ENCODE results near the gene PLSCR4. TPM values are rescaled to one million over a fixed set of nuclear protein-coding genes. Genes with fewer than 3 reads are reported as not detected.

The PLSCR4 gene
- total RNA-seq, 4 donors from 2014 or later: 16.4 to 37.3 (median 23.7) TPM

GRCh38 chr3:146218880-146219866, 31.7 kb downstream of the PLSCR4 start:
- H3K27me3 ChIP-seq: no peaks in the 10 kb centered on the region
- no peak for DNase-seq (ENCODE audit: low spot score in 2 of 2)

GRCh38 chr3:146217324-146217723, 33.6 kb downstream of the PLSCR4 start:
- peaks cover 12% of the 10 kb centered on the region for H3K36me3 ChIP-seq

More at GRCh38 chr3:146218880-146219866, 31.7 kb downstream of the PLSCR4 start:
- 70% methylated on average over 13 of the region's 13 CpGs for WGBS
- no peak overlapping the region for H3K4me3 ChIP-seq
- peaks cover 12% of the 10 kb centered on the region for H3K36me3 ChIP-seq
- H3K9me3 ChIP-seq: no peaks in the 10 kb centered on the region
- no peak overlapping the region for H3K27ac ChIP-seq
- TF ChIP-seq POLR2AphosphoS5 (IDR thresholded peaks at IDR 0.05): no peak
- TF ChIP-seq EP300 (IDR thresholded peaks at IDR 0.05): no peak
- no peak for TF ChIP-seq POLR2A (IDR thresholded peaks at IDR 0.05)
- peak; percentile 48 to 54 for TF ChIP-seq CTCF (IDR thresholded peaks at IDR 0.05)
- H3K4me1 ChIP-seq: no peaks in the 10 kb centered on the region

GRCh38 chr3:146214493-146214892, 36.4 kb downstream of the PLSCR4 start:
- no peaks in the 10 kb centered on the region for H3K27me3 ChIP-seq
- H3K9me3 ChIP-seq: no peaks in the 10 kb centered on the region
- WGBS: 90% methylated on average over 2 of the region's 2 CpGs
- no peaks in the 10 kb centered on the region for H3K4me1 ChIP-seq
- H3K4me3 ChIP-seq: no peak overlapping the region
- H3K36me3 ChIP-seq: peaks cover 11% of the 10 kb centered on the region
- no peak for DNase-seq (ENCODE audit: low spot score in 2 of 2)
- TF ChIP-seq POLR2AphosphoS5 (IDR thresholded peaks at IDR 0.05) (no peak), EP300 (IDR thresholded peaks at IDR 0.05) (no peak), POLR2A (IDR thresholded peaks at IDR 0.05) (no peak), CTCF (IDR thresholded peaks at IDR 0.05) (no peak)
- H3K27ac ChIP-seq: no peak overlapping the region

More at GRCh38 chr3:146217324-146217723, 33.6 kb downstream of the PLSCR4 start:
- 92% methylated on average over 2 of the region's 2 CpGs for WGBS
- no peak for DNase-seq (ENCODE audit: low spot score in 2 of 2)
- H3K9me3 ChIP-seq: no peaks in the 10 kb centered on the region
- H3K4me3 ChIP-seq: no peak overlapping the region
- no peaks in the 10 kb centered on the region for H3K27me3 ChIP-seq
- no peaks in the 10 kb centered on the region for H3K4me1 ChIP-seq
- H3K27ac ChIP-seq: no peak overlapping the region
- TF ChIP-seq EP300 (IDR thresholded peaks at IDR 0.05) (no peak), CTCF (IDR thresholded peaks at IDR 0.05) (no peak), POLR2AphosphoS5 (IDR thresholded peaks at IDR 0.05) (no peak), POLR2A (IDR thresholded peaks at IDR 0.05) (no peak)

- Histone ChIP-seq H3K4me1 (no peaks in the 10 kb centered on the region), H3K9me3 (no peaks in the 10 kb centered on the region), H3K36me3 (peaks cover 11% of the 10 kb centered on the region), H3K27me3 (no peaks in the 10 kb centered on the region), H3K27ac (no peak overlapping the region), H3K4me3 (no peak overlapping the region)
- no peak for DNase-seq (ENCODE audit: low spot score in 2 of 2)
- TF ChIP-seq EP300 (IDR thresholded peaks at IDR 0.05) (no peak), CTCF (IDR thresholded peaks at IDR 0.05) (no peak), POLR2A (IDR thresholded peaks at IDR 0.05) (no peak), POLR2AphosphoS5 (IDR thresholded peaks at IDR 0.05) (no peak)
These were observed 41.5 kb downstream of the PLSCR4 start for GRCh38 chr3:146209371-146209770.

- DNase-seq (ENCODE audit: low spot score in 2 of 2): no peak
- H3K27ac ChIP-seq: no peak overlapping the region
These were observed 47.1 kb downstream of the PLSCR4 start for GRCh38 chr3:146203776-146204175.

More at GRCh38 chr3:146203776-146204175, 47.1 kb downstream of the PLSCR4 start:
- no peaks in the 10 kb centered on the region for H3K27me3 ChIP-seq
- H3K4me1 ChIP-seq: no peaks in the 10 kb centered on the region
- H3K36me3 ChIP-seq: peaks cover 11% of the 10 kb centered on the region
- no peaks in the 10 kb centered on the region for H3K9me3 ChIP-seq
- TF ChIP-seq EP300 (IDR thresholded peaks at IDR 0.05) (no peak), POLR2AphosphoS5 (IDR thresholded peaks at IDR 0.05) (no peak), POLR2A (IDR thresholded peaks at IDR 0.05) (no peak), CTCF (IDR thresholded peaks at IDR 0.05) (no peak)
- no peak overlapping the region for H3K4me3 ChIP-seq

Measured in suprapubic skin (tissue), 4 donors.